ENCODE results near the gene THNSL1.
"Not testable (repeated sequence)": the region's sequence is repeated elsewhere in the genome, so short reads cannot be mapped to it uniquely, and the experiment has no call there.

THNSL1 gene

GRCh38 chr10:24998044-24998443, 18.4 kb upstream of the THNSL1 start:
- DNase-seq = no peak

GRCh38 chr10:25011591-25011990, 4.8 kb upstream of the THNSL1 start:
- not testable (repeated sequence) for DNase-seq

- no peak for DNase-seq
Observed at GRCh38 chr10:25014579-25014978, 1.8 kb upstream of the THNSL1 start.

DNA sequence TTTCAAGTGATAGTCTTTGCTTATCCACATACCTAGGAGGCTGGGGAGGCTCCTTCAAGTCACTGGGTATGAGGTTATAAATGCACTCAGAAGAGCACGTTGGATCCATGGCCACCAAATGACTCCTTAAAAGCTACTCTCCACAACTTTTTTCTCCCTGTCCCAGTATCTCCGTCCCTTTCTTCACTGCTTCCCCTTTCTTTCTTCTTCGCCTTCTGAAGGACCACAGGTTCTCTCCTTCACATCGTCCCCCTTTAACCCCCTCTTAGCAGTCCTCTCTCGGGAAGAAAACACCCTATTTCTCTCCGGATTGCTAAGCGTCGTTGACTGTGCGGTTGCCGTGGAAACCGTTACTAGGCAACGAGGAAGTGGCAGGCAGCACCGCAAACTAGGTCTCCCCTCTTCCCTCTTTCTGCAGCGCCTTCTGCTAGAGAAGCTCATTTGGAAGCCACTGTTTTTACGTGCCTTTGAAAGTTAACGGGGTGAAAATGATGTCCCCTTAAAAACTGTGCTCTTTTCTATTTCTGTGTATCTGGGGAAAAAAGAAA, 510 bp upstream of the THNSL1 start, which contains the start of gene ENKUR:
ENKUR (minus strand) TSS at position 331 of the 548 bp plus-strand sequence; CDS start at position 109, 222 bp downstream.
- peak; percentile 99 for DNase-seq

- DNase-seq = no peak
Observed at GRCh38 chr10:25017154-25017590, 760 bp downstream of the THNSL1 start.

DNA sequence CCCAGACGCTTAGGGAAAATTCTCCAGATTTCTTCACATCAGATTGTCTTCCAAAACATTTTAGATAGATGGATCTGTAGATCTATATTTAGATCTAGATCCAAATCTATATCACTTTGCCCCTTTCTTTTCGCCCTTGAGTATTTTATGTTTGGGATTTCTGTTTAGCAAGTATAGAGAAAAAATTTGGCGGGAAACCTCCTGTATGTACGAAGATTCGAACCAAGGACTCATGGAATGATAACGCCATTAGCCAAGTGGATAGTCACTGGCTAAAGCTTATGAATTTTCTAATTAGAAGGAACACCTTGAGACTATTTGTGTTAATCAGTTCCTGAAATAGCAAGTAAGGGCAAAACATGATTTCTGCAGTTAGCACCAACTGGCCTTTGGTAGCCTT, 1.2 kb downstream of the THNSL1 start:
- DNase-seq = no peak

DNA sequence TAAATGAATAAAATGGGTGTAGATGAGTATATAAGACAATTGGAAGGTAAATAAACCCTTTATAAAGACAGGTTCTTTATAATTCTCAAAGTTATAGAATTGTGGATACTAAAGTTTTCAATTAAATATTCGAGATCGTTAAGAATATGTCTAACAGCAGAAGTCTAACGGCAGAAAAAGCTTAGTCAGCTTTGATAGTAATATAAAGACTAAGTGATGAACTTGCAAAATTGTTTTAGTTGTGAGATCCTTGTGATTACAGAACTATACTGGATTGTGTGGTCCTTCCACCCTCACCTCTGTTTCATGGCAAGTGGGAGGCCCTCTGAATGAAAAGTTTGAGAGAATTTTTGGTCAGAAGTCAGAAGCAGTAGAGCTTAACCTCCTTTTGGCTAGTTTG, 2.3 kb downstream of the THNSL1 start:
- no peak for DNase-seq

GRCh38 chr10:25023278-25023677, 6.9 kb downstream of the THNSL1 start:
- no peak for DNase-seq

GRCh38 chr10:25024528-25024927, 8.1 kb downstream of the THNSL1 start:
- no peak for DNase-seq

DNA sequence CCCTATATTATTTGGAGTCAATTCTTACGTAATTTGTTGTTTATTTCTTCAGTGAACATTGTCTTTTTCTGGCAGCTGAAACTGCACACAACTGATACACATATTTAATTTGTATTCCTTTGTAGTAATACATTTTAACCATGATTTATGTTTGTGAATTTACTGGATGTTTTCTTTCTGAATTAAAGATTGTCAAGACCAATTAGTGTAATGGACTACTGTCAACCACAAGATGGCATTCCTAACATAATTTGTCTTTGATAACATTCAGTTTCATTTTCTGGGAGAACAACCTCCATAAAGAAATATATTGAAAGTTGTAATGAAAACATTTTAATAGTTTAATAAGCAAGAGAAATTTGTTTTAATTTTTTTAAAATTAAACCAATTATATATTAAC, 10.1 kb downstream of the THNSL1 start:
- no peak for DNase-seq

GRCh38 chr10:25028711-25029110, 12.3 kb downstream of the THNSL1 start:
- DNase-seq = no peak

DNA sequence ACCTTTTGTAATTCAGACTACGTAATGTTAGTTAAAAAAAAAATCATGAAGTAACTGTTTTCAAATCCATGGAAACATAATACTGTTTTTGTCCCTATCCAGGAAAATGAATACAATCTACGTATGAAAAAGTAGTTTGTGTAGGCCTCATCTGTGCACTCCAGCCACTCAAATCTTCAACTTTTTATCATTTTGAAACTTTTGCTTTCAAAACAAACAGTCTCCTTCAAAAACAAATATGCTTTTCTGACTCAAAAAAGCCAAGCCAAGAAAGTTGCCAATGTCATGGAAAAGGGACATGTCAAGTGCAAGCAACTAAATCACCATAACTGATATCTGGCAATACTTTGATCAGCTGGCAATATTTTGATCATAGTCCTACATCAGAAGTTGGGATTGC, 13.1 kb downstream of the THNSL1 start:
- DNase-seq = no peak

DNA sequence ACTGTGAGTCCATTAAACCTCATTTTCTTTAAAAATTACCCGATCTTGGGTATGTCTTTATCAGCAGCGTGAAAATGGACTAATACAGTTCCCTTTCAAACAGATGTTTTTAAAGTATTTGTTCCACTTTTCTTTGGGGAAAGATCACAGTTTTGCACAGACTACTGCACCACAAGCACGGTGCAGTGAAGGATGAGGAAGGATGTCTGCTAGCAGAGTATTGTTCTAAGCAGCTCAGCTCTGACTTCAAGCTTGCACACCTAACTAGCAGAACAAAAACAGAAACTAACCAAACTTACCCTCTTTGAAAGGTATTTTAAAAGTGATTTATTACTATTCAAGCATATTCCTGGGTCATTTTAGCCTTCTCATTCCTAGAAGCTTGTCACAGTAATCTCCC, 20.0 kb downstream of the THNSL1 start:
- peak; percentile 29 for DNase-seq

DNA sequence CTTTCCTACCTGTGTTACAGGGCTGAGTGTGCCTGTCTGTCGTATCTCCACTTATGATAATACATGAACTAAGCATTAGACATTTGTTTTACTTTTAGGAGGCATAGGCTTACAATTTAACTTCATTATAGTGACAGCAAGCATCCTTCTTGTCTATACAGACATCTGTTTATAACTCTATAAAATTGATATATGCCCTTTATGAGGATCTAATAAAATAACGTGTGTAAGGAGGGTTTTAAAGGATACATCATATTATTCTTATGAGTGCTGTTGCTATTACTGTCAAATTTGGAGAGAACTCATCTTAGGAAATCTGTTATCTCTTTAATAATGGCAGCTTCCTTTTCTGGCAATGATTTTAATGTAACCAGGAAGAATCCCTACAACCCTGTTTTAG, 21.9 kb downstream of the THNSL1 start:
- DNase-seq = no peak

DNA sequence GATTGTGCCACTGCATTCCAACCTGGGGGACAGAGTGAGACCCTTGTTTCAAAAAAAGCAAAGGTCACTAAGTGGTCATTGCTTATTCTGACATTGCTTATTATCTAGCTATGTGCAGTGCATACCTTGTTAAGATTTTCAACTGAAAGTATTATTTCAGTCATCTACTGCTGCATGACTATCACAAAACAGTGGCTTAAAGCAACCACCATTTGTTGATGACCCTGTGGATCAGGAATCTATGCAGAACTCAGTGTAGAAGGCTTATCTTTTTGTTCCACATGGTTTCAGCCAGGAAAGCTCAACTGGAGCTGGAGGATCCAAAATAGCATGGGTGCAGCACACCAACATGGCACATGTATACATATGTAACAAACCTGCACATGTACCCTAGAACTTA, 23.1 kb downstream of the THNSL1 start:
- no peak for DNase-seq

GRCh38 chr10:25046641-25047040, 30.2 kb downstream of the THNSL1 start:
- no peak for DNase-seq

DNA sequence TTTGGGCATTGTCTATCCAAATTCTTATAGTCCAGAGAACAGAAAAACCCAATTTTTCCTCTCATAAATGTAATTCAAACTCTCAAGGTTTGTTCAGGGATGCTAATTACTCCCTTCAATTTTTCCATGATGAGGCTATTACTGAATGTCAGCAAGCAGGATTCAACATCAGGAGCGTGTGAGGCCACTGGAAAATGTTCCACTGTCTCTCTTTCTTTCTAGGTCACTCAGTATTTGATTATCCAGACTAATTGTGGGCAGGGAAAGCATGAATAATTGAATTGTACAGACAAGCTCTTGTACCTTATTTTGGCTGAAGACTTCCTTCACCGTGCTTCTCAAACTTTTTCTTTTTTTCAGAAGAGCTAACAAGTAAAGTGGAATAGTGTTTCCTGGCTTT, 30.7 kb downstream of the THNSL1 start:
- no peak for DNase-seq

DNA sequence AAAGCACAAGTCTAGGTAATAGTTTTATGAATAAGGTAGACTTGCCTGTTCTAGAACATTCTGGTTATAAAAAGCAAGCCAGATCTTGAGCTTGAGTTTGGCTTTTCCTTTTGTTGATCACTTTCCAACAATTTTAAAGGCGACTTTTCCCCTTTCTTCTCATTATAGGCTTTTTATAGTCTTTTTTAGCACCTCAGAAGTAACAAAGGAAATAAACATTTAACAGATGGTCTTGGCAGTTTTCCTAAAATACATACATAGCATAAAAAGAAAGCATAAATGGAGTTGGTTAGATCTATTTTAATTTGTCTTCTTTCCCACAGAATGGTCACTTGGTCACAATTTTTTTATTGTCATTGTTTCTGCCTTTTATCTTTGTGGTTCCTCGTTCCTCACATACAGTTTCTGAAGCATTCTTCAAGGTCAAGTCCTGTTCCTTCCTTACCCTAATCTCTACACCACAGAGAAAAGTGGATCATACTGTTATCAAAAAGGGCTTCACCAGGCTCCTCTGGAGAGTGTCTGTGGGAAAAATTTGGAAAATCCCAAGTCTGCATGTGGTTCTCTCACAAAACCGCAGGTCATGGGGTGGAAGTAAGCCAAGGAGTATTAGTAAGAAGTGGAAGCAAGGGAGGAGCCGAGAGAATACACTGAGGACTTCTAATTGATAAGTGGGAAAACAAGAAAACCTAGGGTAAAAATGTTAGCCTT, 31.3 kb downstream of the THNSL1 start:
- no peak for DNase-seq

DNA sequence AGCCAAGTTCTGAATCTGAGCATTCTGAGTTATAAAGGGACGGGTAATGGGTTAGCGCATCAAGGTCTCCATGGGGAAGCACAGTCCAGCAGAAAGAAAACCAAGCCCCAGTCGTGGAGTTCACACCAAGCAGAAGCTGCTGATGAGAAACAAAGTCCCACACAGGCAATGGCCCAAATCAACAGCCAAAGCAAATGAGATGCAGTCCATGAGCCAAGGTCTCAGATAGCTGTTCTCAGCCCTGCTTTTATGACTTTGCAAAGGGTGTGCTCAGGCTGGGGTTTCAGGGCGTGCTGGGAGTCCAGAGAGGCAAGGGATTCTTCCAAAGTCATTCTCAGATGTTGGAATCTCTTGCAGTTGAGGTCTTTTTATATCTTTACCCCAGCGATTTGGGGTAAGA, 32.0 kb downstream of the THNSL1 start:
- DNase-seq = no peak

DNA sequence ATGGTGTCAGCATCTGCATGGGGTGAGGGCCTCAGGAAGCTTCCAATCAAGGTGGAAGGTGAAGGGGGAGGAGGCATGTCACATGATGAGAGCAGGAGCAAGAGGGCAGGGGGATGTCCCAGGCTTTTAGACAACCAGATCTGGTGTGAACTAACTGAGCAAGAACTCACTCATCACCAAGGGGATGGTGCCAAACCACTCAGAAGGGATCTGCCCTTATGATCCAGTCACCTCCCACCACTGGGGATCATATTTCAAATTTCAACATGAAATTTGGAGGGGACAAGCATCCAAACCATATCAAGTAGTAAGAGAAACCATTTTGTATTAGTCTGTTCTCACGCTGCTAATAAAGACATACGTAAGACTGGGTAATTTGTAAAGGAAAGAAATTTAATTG, 33.6 kb downstream of the THNSL1 start:
- DNase-seq = no peak

GRCh38 chr10:25050402-25050801, 34.0 kb downstream of the THNSL1 start:
- DNase-seq = no peak

DNA sequence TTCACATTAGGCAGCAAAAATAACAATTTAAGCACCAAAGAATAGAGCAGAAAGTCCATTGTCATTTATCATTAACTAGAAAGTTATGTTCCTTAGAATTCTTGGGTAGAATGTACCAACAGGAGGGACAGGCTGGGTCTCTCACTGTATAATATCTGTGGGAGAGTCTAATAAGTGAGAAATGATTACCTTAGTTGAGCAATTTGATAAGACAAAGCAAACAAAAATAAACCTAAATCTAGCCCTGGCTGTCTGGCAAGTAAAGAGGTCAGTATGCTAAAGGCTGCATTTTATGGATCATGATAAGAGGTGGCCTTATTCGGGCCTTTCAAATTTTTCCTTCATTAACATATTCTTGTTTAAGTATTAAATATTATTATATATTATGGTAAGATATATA, 35.6 kb downstream of the THNSL1 start:
- no peak for DNase-seq

DNA sequence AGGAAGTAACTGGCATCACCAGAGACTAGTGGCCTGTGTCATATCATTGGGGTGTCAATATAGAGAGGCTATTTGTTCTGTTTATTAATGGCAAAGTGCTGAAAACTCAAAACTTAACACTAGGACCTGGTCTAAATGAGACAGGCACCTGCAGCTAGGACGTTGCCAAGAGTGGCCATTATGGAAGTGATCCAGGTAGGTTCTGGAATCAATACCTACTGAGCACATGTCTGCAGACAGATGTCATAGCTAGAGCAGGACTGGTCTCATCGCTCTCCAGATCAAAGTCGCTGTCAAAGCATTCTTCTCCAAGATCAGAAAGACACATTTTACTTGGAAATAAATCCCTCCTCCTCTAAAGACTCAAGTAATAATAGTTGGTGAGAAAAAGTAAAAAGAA, 40.3 kb downstream of the THNSL1 start:
- no peak for DNase-seq

GRCh38 chr10:25057886-25058285, 41.5 kb downstream of the THNSL1 start:
- no peak for DNase-seq

- no peak for DNase-seq
Observed at GRCh38 chr10:25059990-25060389, 43.6 kb downstream of the THNSL1 start.

Measured in retina (tissue), 1 donor.